ENCODE measurements around the gene LDB3.
A peak's percentile ranks its signal among the peaks of the same experiment; 100 is the strongest.
"Not testable (repeated sequence)": the region's sequence is repeated elsewhere in the genome, so short reads cannot be mapped to it uniquely, and the experiment has no call there.

LDB3 gene

DNA sequence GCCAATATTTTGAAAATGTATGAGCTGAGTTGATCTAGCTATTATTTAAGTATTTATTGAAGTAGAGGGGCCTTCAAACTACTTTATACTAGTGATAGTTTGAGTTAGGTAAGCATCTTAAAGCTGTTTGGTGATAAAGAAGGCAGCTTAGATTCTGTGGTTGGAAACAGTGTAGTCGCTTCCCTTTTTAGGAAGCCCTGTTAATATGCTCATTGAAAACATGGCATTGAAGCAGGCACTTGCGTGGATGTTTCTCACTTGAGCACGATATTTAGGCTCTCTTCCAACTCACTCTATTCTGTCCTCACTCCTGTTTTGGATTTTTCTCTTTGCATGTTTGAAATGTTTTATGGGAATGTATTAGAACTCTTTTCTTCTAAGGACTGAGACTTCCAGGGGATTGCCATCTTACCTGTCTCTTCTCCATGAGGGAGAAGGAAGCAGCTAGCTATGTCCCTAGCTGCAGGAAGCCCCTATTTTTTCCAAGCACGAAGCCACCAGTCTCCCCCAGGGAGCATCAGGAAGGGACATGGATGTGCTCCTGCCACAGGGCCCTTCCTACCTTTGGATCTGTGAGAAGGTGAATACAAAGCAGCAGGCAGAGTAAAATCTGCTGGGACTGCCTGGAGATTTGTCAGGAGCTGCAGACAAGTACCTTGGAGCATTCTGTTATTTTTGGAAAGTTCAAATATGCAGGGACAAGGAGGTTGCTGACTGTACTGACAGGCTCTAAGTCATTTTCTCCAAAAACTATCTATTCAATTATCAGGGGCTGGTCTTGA is 66.1 kb downstream of the LDB3 start:
- no peak for DNase-seq

DNA sequence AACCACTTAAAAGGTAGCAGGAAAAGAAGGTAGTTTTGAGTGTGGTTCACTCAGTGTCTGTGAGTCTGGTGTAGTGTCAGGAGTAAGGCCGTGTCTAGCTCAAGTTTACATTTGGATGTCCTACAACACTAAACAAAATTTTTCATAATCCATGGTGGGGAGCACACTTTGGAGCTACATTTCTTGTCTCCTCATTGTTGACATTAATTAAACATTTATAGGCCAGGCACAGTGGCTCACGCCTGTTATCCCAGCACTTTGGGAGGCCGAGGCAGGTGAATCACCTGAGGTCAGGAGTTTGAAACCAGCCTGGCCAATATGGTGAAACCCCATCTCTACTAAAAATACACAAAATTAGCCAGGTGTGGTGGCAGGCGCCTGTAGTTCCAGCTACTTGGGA is 67.0 kb downstream of the LDB3 start:
- not testable (repeated sequence) for DNase-seq

DNA sequence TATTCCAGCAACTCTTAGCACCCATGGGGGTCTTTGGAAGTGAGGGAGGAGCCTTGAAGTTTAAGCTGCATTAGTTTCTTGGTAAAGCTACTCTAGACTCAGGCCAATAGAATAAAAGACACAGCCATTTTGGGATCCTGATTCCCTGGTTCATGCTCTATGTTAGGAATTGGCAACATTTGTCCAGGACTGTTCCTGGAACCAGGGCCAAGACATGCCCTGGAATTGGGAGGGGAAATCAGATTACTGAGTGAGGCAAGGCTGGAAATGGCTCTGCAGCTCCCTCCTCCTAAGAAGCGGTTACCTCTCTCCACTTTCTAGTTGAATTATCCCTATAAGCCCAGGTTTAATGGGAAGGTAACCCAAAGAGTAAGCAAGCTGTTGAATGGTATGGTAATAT is 73.9 kb downstream of the LDB3 start:
- no peak for DNase-seq

DNA sequence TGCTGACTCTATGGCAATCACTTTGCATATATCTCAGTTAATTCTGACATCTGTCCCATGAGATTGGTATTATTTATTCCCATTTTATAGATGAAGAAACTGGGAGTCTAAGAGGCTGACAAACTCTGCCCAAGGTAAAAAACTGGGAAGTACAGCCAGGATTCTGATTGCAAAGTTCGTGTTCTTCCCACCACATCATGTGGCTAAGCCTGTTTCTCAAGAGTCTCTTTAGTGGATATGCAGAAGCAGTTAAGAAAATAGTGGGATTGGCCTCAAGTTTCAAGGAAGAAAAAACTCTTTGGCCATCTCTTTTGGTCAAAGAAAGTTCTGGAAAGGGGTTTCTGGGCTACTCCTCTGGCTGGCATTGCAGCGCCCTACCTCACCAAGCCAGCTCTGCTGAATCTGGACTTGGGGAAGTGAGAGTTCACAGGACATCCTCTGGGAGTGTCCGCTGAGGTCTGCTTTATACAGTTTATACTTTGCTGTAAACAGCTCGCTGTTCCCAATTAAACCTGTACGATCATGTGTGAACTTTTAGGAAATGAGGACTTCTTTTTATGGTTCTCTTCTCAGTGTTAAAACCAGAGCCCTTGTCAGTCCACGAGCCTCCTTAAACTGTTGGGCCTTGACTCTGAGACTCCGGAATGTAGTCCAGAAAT is 75.9 kb downstream of the LDB3 start:
- DNase-seq: no peak

DNA sequence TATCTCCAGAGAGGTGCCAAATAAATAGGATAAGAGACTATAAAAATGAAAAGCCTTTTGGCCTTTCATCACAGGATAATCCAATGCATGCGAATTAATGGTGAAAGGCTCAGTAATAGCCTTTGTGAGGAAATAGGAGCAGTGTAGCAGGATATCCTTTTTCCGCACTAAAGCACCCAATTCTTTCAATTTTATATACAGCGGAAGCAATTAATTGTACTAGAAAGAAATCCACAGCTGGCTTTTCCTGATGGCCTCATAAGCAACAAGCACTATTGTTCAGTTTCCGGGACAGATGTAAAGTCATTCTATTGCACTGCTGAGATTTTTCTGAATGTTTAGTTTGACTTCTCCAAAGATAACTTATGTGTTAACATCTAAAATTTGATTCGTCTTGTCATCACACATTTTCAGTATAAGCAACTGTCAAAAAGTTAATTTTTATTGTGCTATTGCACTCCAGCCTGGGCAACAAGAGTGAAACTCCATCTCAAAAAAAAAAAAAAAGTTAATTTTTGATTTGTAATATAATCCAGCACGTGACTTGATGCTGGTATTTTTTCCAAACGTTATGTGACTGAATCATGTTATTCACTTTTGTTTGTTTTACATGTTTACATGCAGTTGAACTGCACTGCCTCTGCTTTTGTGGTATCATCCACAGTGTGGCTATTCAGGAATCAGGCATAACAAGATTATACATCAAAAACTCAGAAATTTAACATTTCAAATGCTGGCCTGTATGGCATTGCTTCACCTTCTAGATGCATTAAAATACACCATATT is 79.7 kb downstream of the LDB3 start:
- DNase-seq: no peak

DNA sequence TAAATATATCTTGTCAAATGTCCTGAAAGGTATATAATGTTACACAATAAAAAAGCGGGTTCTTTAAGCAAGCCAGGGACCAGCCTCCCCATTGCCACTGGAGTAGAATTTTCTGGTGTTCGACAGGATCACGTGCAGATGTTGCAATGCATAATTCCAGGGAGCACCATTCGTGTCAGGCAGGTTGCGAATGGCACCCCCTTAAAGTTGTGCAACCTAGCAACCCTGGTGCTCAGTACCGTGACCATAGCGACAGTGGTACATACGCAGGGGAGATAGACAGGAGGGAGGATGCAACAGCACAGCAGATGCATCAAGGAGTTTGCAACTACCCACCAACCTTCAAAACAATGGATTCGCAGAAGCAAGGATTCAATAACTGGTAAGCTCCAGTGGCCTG is 81.5 kb downstream of the LDB3 start:
- DNase-seq: no peak

DNA sequence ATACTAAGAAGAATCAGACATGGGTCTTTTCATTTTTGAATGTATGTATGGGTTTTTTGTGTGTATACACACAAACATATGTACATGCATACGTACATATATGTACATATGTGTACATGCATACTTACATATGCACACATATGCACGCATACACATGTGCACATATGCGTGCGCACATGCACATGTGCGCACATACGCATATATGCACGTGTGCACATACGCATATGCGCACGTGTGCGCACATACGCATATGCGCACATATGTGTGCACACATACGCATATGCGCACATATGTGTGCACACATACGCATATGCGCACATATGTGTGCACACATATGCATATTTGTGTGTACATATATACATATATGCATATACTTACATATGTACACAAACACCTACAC is 83.2 kb downstream of the LDB3 start:
- DNase-seq: no peak

DNA sequence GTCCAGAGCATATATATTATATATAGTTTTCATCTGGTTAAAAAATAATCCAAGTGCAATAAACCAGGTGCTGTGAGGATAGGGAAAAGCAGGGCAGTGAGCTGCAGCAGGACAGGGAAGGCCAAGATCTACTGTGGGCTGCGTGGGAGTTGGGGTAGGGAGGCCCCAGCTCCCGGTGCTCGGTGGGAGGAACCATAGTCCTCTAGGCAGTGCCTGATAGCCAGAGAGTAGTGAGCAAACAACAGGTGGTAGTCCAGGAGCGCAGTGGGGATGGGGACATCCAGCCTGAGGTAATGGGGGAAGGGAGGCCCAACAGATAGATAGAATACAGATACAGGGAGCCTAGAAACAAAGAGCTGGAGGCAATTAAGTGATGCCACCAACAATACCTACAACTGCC is 84.0 kb downstream of the LDB3 start:
- DNase-seq: no peak

DNA sequence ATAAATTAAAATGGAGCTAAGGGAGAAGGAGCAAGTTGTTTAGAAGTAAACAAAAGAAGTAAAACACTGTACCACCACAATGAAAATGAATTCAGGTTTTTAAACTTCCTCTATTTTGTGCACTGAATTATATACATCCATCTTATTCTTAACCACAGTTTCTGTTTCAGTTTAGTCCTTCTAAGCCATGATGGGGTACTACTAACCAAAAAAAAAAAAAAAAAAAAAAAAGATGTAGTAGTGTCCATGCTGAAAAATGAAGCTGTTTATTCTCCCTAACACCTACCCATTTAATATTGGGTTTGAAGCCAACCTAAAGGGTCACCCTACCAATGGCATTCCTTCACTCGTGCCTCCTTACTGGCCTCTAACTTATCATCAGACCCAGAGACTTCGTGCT is 84.7 kb downstream of the LDB3 start:
- no peak for DNase-seq

DNA sequence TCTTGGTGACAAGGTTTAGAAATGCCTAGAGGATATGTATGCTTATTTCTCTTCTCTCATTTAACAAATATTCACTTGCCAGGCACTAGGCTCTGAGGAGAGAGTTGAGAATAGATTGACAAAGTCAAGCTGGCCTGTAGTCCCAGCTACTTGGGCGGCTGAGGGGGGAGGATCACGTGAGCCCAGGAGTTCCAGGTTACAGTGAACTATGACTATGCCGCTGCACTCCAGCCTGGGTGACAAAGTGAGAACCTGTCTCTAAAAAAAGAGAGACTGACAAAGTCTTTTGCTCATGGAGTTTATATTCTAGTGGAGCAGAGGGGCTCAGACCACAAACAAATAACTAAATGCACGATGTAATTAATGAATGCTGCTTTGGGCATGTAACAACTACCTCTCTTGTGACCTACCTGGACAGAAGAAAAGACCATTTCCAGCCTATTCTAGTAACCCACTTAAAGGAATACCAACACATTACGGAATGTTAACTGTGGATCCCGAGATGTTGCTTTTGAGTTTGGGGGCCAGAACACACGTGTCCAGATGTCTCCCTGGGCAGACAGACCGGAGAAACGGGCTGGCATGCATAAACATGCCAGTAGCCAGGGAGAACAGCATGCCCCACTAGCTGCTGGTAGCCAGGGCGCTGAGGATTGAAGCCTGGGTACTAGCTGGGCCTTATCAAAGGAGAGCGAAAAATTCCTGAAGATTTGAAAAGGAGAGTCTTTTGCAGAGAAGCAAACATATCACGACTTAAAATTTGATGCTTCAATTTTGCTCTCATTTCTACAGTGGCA is 85.5 kb downstream of the LDB3 start:
- DNase-seq: no peak

DNA sequence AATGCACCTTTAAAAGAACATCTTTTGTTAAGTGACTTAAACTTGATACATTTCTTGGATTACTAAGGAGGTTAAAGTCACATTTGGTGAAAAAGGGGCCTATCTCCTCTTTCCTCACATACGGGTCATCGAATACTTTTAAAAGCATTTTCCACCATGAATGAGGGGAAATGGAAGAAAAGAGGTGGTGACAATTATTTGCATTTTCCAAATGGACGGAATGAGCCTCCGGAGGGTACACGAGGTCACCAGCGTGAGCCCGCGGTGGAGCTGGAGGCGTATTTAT is 87.1 kb downstream of the LDB3 start:
- DNase-seq: no peak

DNA sequence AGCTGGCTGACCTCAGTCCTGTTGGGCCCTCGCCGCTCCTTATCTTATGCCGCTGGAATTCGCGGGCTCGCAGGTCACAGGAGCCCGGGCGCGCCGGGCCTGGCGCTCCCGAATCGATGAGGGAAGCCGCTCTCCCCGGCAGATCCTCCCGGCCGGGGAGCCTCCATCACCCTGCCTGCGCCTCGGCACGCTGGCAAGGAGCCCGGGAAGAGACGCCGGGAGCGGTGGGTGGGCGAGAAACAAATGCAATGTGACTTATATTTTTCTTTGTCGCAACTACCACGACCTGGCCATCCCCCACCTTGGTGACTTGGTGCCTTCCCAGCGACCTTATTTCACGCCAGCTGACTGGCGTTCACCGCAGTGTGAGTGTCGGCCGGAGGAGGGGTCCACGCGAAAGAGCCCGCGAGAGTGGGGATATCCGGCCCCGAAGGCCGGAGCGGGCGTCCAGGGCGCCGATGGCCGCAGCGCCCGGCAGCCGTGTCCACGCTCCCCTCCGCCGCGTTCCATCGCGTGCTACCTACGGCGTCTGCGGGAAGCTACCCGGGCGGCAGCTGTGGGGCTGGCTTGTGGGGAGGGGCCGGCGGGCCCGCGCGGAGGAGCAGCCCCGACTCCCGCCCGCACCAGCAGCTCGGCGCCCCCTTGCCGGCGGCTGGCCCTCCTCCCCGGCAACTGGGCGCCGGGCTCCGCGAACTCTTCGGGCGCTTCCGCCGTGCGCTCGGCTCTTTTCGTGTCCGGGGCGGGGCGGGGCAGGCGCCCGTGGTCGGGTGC is 87.6 kb downstream of the LDB3 start:
- DNase-seq: peak; percentile 83

DNA sequence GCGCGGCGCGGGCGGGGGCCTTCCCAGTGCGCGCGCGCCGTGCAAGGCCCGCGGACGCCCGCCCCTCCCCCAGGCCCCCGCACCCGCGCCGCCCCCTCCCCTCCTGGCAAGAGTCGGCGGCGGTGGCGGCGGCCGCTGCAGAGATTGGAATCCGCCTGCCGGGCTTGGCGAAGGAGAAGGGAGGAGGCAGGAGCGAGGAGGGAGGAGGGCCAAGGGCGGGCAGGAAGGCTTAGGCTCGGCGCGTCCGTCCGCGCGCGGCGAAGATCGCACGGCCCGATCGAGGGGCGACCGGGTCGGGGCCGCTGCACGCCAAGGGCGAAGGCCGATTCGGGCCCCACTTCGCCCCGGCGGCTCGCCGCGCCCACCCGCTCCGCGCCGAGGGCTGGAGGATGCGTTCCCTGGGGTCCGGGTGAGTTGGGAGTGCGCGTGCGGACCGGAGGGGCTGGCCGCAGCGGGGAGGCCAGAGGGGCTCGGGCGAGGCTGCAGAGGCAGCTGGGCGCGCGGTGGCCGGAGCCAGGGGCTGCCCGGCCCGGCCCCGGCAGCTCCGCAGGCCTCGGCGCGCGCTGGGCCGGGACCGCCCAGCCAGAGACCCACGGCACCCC is 88.3 kb downstream of the LDB3 start, which contains the start of gene BMPR1A:
Gene BMPR1A, plus strand, starts transcription at position 109 of the 602 bp plus-strand sequence. CDS start 119,400 bp downstream, outside the sequence.
- DNase-seq: no peak

DNA sequence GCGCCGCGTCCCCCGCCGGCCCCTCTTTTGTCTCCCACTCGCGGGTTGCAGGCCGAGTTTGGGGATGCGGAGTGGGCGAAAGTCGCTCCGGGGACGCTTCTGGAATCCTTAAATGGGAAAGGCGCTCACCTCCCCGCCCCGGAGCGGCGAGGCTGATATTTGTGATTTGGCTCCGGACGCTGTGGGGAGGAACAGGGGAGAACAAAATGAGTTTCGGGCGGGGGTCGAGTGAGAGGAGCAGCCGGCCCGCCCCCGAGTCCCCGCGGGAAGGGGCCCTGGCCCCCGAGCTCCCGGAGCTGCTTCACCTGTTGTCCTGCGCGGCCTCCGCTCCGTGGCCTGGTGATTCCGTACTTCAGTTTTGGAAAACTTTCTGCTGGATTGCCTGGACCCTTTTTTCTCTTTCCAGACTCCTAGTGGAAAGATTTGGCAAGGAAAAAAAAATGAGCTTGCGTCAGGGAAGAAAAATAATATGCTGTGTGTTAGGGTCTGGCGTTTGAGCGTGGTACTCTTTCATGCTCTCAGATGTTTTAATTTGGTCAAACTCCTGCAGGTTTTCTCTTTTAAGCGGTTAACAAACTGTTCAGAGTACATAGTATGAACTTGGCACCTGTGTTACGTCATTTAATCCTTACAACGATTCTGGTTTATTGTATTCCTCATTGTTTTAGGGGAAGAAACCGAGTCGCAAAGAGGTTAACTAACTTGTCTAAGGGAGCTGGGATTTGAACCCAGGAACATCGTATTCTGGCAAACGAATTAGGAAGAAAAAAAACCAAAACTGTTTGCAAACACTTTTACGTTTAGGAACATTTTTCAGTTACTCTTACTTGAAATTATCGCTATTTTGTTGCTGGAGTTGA is 89.0 kb downstream of the LDB3 start:
- DNase-seq: no peak

DNA sequence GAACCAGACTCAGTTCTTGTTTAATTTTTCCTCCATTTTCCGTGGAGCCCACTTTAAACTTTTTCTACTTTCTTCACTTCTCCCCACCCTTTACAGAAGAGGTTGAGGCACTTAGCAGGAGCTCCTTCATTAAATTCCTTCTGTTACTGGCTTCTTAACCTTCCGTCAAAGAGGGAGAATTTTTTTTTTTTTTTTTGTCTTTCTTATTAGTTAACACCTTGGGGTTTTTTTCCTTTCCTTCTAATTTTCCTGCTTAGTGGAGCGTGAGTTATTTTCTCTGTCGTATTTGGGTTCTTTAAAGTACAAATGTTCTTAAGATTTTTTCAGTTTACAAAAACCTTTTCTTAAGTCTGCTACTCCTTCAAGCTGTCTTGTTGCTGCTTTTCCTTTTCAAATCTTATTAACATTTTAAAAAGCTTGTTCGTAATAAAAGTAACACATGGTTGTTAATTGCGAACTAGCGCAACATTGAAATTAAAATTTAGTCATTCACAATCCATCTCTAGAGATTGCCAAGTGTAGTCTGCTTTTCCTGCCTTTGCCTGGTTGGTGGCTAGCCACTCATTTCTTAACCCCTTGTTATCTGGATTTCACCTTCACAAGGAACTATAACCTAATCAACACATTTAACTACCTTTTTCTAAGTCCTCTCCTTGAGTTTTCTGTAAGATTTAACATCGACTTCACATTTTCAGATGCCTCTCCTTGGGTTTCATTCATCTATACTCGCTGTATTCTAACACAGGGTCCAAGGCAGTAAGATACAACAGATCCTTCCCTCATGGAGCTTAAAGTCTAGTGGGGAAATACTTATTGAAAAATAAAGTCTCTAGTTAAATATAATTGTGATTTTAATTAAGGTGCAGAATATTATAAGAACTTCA is 90.1 kb downstream of the LDB3 start:
- DNase-seq: no peak

DNA sequence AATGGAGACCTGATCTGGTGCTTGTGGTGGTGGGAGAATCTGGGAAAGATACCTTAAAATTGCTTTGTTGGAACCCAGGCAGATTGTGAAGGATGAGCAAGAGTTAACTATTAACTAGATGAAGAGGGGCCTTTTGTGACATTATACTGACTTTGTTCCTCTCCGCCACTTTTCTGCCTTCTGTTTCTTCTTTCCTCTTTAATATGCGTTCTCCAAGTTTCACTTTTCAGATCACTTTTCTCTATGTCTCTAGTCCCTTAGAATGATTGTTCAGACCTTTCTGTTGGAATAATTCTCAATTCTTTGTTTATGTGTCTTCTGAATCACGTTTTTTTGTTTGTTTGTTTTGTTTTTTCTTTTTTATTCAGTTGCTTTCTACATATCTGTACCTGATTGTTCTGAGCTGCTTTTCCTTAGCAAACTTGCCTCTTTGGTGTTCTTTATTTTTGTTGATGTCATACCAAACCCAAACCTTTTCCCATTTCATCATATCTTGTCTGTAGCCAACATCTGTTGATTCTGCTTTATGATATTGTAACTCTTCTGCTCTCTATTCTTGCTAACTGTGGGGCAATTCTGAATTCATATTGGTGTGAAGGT is 90.9 kb downstream of the LDB3 start:
- DNase-seq: no peak

DNA sequence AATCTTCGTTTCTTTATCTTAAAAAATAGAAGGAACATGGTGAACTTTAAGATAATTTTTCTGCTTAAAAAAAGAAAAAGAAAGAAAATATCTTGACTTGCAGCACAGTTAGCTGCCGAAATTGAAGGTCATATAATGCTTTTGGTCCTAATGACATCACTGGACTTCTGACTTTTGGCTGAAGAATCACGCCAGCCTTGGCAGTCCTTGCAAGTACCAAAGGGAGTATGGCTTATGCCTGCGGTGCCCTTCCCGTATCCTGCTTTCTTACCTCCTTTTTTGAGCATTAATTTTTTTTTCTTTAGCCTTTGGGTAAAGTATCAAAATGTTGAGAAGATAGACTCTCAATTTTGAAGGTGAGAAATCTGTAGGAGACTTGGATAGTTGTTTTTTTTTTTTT is 95.1 kb downstream of the LDB3 start:
- no peak for DNase-seq

DNA sequence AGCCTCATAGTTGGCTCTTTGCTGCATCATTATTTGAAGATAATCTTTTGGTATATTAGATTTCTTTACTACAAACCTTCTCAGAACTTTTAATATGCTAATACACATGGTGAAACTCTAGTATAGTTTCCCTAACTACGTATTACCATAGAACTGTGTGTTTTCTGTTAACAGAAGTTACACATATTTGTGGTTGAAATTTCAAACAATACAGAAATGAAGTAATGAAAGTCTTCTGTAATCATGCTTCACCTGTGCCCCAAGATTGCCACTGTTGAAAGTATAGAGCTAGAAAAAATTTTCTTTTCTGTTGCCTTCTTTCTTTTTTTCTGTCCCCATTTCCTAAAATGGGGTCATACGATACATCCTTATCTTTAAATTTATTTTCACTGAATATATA is 97.2 kb downstream of the LDB3 start:
- DNase-seq: no peak

DNA sequence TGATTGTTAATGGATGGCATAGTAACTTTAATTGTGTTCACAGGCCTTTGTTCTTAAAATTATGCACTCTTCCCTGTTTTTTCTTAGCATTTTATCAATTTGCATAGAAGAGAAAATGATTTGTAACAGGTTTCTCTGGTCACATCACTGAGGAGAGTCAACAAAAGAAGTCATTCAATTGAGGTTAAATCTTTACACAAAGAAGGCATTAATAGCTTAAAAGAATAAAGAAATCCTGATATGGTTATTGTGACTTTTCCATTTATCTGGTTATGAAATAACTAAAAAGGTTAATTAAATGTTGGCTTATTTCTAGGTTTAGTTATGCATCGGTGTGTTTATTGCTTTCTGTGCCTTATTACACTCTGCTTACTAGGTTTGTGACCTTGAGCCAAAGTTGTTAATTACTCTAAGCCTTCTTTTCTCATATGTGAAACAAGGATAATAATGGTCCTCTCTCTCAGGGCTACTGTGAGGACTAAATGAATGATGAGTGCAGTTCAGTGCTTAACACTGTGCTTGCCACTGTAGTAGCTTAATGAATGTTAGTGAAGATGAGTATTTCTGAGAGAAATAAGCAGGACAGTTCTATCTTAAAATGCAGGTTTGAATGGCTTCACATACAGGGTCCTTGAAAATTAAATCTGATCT is 100.2 kb downstream of the LDB3 start:
- no peak for DNase-seq

Data from NCI-H774 (cell line).